ENCODE results near the gene DKC1.

GRCh38 chrX:154779261-154779660 is 16.6 kb downstream of the DKC1 start:
- TF ChIP-seq, protein P1, sequence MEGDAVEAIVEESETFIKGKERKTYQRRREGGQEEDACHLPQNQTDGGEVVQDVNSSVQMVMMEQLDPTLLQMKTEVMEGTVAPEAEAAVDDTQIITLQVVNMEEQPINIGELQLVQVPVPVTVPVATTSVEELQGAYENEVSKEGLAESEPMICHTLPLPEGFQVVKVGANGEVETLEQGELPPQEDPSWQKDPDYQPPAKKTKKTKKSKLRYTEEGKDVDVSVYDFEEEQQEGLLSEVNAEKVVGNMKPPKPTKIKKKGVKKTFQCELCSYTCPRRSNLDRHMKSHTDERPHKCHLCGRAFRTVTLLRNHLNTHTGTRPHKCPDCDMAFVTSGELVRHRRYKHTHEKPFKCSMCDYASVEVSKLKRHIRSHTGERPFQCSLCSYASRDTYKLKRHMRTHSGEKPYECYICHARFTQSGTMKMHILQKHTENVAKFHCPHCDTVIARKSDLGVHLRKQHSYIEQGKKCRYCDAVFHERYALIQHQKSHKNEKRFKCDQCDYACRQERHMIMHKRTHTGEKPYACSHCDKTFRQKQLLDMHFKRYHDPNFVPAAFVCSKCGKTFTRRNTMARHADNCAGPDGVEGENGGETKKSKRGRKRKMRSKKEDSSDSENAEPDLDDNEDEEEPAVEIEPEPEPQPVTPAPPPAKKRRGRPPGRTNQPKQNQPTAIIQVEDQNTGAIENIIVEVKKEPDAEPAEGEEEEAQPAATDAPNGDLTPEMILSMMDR (IDR thresholded peaks at IDR 0.05), result no peak
- no peak for TF ChIP-seq POLR2A (IDR thresholded peaks at IDR 0.05)

All from body of pancreas (tissue), 4 donors.